Stimulated activated CD8-positive, alpha-beta memory T cell treated with anti-CD3 and anti-CD28 coated beads, Interleukin-12 subunit alpha, Interleukin-12 subunit beta, amount 100 ng/mL, for 24 hours (primary cell): ENCODE results near the gene RAD17.
"Not testable (repeated sequence)": the region's sequence is repeated elsewhere in the genome, so short reads cannot be mapped to it uniquely, and the experiment has no call there.

ENCODE experiments used
- DNase-seq: peaks from one replicate; pipeline ENCODE4 v3.0.0-alpha.2; 2020; ENCODE audit errors: extremely low read depth

Gene RAD17, protein sequence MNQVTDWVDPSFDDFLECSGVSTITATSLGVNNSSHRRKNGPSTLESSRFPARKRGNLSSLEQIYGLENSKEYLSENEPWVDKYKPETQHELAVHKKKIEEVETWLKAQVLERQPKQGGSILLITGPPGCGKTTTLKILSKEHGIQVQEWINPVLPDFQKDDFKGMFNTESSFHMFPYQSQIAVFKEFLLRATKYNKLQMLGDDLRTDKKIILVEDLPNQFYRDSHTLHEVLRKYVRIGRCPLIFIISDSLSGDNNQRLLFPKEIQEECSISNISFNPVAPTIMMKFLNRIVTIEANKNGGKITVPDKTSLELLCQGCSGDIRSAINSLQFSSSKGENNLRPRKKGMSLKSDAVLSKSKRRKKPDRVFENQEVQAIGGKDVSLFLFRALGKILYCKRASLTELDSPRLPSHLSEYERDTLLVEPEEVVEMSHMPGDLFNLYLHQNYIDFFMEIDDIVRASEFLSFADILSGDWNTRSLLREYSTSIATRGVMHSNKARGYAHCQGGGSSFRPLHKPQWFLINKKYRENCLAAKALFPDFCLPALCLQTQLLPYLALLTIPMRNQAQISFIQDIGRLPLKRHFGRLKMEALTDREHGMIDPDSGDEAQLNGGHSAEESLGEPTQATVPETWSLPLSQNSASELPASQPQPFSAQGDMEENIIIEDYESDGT

DNA sequence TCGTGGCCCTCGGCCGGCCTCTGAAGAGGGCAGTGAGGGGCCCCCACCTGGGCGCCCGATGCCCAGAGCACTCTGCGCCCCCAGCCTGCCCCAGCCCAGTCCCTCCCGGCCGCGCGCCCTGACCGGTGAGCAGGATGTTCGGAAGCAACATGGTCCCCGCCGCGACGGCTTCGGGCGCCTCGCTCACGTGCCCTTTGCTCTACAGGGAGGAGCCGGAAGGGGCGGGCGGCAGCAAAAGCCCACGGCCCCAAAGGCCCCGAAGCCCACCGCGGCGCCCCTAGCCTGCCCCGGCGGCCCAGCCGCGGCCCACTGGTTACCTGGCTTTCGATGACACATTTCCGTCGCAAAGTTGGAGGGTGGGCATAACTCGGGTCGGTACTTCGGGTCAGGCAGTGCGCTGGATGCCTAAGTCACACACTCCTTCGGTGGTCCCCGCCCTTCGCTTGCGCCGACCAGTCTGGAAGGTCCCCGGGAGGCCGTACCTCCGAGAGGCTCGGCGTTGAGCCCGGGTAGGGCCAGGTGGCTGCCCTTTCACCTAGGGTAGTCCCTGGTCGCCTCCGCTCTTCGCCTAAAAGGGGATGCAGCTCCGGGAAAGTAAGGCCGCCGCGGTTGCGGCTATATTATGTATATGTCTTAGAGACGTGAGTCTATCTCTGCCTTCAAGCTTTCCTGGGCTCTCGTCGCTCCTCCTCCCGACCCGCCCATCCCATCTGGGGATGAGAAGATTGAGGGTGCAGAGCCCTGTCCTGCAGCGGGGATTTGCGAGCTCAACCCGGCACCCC, at the start of gene RAD17, which contains the start of the genes AK6 and TAF9:
Gene RAD17 (plus strand): TSS at position 479 of the 782 bp plus-strand sequence. CDS start 2,391 bp downstream, outside the sequence.
Gene AK6 (minus strand): TSS at position 181 of the 782 bp plus-strand sequence. CDS start 30 bp downstream, at position 151.
Gene TAF9 (minus strand): TSS at position 181 of the 782 bp plus-strand sequence. CDS start 3,783 bp downstream, outside the sequence.
- peak; percentile 83 for DNase-seq

DNA sequence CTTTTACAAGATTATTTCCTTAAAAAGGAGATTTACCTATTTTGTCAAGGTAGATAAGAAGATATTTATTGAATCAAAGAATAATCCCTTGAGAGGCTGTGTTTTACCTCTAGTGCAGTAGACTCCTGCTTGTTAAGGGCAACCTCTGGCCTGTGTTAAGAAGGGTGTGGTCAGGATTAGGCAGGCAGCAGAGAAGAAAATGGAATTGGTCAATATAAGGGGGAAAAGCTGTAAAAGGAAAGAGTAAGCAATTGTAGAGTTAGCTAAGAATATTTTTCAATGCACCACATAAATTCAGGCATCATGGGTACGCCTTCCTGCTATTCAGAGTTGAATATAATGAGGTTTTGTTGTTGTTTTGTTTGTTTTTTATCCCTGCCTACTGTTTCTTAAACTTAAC, 43.3 kb upstream of the RAD17 start:
- DNase-seq, result no peak

DNA sequence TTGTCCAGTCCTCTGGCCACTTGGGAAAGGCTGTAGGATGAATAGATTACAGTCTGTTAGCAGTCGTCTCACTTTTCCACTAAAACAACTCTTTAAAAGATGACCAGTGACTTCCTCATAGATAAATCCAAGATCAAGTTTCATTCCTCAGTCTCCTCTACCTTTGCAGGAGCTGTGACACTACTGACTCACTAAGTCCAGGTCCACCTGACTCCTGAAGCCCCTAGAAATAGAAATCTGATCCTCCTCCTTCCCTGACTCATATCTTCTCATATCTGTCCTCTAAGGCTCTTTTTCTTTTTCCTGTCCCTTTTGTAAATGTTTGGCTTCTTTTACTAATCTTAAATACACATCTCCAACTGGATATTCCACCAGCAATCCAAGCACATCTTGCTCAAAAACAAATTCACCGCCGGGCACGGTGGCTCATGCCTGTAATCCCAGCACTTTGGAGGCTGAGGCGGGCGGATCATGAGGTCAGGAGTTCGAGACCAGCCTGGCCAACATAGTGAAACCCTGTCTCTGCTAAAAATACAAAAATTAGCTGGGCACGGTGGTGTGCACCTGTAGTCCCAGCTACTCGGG, 39.6 kb upstream of the RAD17 start:
- DNase-seq, result no peak

DNA sequence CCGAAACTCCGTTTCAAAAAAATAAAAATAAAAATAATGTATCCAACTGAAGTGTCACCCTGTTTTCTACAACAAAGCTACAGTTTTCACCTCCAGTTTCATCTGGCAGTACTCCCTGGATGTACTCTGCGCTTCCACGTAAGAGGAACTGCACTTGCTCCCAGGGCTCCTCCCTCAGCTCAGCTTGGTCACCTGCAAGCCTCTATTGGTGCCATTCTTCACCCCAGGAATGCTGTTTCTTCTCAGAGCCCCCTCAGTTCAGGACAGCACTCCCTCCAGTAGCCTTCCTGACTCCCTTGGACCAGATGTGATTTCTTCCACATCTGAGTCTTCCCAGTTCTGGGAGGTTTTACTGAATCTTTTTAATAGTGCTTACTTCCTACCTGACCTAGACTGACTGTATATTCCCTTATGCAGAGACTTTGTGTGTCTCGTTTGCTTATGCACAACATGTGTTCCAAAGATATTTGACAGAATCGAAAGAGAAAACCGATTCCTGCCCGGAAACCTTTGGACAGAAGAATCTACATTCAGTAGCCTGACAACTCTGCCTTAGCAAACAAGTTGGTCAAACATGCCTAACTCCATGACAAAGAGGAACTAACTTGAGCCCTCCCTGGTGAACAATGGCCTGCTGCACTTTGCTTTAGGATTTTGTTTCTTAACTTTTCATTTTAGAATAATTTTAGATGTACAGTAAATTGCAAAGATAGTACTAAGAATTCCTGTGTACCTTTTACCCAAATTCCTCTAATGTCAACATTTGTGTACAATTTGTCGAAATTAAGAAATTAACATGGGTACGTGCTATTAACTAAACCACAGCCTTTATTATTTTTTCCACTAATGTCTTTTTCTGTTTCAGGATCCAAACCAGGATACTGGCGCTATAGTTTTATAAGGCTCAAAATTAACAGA, 37.8 kb upstream of the RAD17 start:
- DNase-seq, result no peak

DNA sequence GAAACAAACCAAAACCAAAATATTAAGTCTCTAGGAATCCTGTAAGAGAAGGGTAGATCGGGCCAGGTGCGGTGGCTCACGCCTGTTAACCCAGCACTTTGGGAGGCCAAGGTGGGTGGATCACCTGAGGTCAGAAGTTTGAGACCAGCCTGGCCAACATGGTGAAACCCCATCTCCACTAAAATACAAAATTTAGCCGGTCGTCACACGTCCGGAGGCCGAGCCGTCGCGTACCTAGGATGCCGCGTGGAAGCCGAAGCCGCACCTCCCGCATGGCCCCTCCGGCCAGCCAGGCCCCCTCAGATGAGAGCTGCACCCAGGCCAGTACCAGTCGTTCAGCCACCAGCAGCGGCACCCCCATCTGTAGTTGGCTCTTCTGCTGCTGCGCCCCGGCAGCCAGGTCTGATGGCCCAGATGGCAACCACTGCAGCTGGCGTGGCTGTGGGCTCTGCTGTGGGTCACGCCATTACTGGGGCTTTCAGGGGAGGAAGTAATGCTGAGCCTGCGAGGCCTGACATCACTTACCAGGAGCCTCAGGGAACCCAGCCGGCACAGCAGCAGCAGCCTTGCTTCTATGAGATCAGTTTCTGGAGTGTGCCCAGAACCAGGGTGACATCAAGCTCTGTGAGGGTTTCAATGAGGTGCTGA, 35.8 kb upstream of the RAD17 start:
- not testable (repeated sequence) for DNase-seq

DNA sequence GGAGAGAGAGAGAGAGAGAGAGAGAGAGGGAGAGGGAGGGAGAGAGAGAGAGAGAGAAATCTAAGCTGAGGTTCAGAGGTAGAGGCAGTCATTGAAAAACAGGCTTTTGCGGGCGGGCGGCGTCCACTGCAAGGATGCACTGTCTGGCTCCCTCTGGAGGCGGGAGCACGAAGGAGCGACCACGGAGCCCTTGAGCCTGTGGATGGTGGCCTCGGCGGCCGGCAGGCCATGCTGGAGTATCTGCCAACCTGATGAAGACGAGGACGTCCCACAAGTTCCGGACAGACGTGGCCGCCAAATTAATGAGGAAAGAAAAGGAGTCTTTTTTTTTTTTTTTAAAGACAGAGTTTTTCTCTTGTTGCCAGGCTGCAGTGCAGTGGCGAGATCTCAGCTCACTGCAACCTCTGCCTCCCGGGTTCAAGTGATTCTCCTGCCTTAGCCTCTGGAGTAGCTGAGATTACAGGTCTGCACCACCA, 34.8 kb upstream of the RAD17 start:
- peak; percentile 23 for DNase-seq

DNA sequence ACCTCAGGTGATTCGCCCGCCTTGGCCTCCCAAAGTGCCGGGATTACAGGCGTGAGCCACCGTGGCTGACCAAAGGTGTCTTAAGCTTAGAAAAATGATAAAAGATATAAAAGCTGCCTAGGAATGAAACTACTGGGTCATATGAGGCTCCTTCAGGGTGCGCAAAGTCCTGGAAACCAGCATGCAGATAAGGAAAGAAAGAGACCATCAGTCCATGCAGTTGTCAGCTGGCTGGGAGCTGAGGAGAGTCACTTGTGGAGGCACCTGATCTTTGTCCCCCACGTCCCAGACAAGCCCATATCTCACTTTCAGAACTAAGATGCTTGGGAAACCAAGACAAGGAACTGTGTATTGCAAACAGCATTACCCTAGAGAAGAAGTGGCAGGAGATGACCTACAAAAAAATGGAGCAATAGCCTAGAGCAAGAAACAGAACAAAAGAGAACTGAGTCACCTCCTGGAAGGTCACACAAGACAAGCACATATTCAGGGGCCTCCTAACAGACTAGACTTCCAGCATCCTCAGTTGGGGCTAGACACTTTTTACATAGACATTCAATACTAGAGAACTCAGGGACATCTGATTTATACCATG, 34.2 kb upstream of the RAD17 start:
- DNase-seq, result no peak

DNA sequence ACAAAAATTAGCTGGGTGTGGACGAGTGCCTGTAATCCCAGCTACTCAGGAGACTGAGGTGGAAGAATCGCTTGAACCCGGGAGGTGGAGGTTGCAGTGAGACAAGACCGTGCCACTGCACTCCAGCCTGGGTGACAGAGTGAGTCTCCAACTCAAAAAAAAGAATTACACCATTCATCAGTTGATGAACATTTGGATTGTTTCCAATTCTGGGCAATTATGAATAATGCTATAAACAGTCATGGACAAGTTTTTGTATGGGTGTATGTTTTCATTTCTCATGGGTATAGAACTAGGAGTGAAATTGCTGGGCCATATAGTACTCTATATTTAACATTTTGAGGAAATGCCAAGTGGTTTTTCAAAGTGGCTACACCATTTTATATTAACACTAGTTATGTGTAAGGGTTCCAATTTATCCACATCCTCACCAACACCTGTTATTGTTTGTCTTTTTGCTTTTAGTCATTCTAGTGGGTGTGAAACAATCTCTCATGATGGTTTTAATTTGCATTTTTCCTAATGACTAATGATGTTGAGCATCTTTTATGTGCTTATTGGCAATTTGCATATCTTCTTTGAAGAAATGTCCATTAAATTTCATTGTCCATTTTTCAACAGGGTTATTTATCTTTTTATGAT, 28.0 kb upstream of the RAD17 start:
- DNase-seq, result no peak

DNA sequence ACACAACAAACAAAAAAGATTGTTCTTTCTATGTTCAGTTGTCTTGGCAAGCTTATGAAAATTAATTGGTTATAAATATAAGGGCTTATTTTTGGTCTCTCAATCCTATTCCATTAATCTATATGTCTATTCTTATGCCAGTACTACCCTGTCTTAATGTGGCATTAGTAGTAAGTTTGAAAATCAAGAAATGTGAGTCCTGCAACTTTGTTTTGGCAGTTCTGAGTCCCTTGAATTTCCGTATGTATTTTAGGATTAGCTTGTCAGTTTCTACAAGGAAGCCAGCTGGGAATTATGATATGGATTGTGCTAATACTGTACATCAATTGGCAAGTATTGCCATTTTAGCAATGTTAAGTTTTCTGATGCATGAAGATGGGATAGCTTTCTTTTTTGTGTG, 26.5 kb upstream of the RAD17 start:
- DNase-seq, result no peak

DNA sequence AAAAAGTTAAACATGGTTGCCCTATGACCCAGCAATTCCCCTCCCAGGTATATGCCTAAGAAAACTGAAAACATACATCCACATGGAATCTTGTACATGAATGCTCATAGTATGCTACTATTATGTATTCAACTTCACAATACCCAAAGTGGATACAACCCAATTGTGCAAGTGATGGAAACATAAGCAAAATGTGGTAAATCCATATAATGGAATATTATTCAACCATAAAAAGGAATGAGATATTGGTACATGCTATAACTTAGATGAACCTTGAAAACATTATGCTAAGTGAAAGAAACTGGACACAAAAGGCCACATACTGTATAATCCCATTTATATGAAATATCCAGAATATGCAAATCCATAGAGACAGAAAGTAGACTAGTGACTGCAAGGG, 19.0 kb upstream of the RAD17 start:
- DNase-seq, result no peak

DNA sequence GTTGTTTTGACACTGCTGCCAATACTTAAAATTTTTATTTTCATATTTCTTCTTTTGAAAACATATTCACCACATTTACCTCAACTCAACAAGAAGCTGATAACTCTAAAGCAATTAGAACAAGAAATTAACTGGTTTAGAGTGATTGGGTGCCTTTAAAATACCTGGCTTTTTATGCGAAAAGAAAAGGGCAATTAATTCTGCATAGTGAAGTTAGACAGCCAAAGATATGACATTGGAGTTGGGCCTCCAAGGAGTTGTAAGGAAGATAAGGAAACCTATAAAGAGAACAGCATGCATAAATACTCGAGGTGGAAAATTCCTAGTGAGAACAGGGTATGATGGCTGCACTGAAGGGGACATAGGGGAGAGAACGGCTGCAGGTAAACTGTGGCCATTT, 9.9 kb upstream of the RAD17 start:
- no peak for DNase-seq

DNA sequence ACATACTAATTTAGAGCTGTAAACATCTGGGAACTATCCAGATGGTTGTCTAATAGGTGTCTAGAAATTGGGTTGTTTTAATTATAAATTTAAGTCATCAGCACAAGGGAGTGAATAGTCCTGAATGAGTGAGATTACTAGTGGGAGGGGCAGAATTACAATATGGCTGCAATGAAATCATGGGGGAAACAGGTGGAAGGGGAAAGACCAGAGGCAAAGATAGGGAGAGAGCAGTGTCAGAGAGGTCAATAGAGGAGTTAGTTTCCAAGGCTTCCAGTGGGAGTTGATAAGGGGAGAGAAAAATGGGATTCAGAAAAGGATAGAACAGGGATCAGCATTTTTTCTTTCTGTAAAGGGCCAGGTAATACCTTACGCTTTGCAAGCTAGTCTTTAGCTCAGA, 9.2 kb upstream of the RAD17 start:
- DNase-seq, result no peak

DNA sequence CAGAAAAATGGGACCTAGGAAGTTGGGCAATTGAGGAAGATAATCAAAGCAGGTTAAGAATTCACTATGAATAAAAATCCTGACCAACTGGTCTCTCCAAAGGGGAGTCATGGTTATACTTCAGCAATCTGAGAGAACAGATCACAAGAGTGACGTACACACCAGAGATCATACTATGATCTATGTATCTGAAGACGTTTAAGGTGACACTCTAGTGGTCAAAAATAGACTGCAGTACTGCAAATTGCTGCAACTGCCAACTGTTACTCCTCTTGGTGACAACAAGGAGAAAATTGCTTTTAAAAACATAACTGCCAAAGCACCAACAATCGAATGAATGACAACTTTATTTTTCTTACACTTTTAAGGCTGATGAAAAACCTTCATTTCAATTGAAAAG, 5.2 kb upstream of the RAD17 start:
- DNase-seq, result no peak

DNA sequence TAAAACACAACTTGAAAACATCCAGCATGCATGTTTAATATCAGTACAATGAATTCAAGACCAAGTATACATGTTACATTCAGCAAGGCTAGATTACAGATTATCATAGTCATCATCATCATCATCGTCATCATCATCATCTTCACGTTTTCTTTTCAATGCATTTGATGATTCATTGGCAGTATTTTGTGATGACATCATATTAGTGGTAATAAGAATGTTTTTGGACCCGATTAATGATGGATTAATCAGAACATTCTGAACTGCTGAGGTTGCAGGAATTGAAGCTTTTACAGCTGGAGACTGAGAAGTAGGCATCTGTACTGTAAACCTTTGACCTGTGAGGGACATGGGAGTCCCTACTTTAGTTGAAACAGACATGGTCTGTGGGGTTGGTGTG, 4.8 kb upstream of the RAD17 start:
- DNase-seq, result no peak

DNA sequence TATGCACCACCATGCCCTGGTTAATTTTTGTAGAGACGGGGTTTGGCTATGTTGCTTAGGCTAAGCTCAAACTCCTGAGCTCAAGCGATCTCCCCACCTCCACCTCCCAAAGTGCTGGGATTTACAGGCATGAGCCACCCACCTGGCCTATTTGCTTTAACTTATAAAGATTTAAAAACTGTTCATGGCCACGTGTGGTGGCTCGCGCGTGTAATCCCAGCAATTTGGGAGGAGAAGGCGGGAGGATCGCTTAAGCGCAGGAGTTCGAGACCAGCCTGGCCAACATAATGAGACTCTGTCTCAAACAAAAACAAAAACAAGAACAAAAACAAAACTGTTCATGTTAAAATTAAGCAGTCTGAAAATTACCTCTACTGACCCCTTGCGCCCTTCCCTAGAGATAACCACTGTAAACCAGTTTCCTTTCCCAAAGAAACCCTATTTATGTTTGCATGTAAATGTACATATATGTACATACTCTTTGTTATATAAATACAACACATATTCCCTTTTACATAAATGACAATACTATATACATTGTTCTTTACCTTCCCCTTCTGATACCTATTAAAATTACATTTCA, 1.8 kb upstream of the RAD17 start:
- DNase-seq, result no peak

DNA sequence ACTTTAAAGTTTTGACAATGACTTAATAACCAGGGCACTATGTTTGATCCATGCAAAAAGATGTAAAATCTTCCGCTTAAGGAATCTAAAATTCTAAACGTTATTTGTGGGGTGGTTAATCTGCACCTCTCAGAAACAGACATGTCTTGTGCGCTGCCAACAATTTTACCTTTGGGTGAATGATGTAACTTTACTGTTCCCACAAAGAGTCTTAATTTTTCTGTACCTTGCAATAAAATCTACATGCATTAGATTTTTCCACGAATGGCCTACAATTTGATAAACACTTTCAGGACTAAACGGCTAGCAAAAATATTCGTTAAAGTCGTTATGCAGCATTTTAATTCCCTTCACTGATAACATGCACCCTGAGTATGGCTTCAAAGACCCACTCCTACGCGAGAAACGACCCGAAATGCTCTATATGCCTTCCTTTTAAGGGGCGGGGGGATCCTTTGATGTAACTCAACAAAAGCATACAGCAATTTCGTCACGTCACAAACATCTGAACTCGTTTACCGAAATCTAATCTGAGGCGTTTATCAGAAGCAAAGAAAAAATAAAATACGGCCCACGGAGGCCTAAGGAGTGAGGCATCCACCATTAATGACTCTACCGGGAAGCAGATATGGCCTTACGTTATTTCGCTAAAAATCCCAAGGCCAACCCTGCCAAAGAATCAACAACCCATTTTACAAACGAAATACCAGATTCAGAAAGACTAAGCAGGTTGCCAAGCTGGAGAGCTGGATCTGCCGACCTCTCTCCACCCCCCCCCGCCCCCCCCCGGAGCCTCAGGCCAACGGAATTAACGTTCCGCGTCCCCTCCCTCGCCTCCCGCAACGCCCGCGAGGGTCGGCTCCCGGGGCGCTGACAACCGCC, 919 bp upstream of the RAD17 start:
- no peak for DNase-seq

DNA sequence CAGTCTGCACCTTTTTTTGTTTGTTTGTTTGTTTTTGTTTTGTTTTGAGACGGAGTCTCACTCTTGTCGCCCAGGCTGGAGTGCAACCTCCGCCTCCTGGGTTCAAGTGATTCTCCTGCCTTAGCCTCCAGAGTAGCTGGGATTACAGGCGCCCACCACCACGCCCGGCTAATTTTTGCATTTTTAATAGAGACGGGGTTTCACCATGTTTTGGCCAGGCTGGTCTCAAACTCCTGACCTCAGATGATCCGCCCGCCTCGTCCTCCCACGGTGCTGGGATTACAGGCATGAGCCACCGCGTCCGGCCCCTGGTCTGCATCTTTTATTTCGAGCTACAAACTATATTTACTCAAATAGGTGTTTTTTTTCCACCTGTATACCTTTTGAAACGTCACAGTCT, 717 bp downstream of the RAD17 start:
- not testable (repeated sequence) for DNase-seq

DNA sequence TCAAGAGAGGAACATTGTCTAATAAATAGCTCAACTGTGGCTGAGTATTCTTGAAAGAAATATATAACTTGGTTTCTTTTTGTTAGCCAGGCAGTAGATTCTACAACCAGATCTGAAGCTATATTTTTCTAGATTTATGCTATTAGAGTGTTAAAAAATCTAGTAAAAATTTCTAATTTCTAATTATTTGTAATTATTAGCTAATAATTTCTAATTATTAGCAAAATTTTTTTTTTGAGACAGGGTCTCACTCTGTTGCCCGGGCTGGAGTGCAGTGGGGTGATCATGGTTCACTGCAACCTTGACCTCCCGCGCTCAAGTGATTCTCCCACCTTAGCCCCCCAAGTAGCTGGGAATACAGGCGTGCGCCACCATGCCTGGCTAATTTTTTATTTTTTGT, 2.8 kb downstream of the RAD17 start:
- no peak for DNase-seq
